Fibroblast of skin of scalp (primary cell): ENCODE results near the gene CENPU.
"Not testable (repeated sequence)": the region's sequence is repeated elsewhere in the genome, so short reads cannot be mapped to it uniquely, and the experiment has no call there.

Experiments used
- DNase-seq: peaks from one replicate; pipeline ENCODE4 v3.0.0-alpha.2; 2013

The CENPU gene

DNA sequence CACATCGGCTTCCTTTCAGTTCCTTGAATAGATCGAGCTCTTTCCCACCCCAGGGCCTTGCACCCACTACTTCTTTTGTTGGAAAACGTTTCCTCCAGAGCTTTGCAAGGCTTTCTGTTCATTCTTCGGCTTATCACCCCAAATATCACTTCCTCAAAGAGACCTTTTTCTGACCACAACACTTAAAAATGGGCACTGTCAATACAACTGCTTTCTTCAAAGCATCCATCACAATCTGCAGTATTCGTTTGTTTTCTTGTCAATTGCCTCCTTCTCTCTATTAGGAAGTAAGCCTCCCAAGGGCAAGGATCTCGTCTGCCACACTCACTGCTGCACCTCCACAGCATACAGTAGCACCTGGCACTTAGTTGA lies 17.7 kb upstream of the CENPU start:
- no peak for DNase-seq

DNA sequence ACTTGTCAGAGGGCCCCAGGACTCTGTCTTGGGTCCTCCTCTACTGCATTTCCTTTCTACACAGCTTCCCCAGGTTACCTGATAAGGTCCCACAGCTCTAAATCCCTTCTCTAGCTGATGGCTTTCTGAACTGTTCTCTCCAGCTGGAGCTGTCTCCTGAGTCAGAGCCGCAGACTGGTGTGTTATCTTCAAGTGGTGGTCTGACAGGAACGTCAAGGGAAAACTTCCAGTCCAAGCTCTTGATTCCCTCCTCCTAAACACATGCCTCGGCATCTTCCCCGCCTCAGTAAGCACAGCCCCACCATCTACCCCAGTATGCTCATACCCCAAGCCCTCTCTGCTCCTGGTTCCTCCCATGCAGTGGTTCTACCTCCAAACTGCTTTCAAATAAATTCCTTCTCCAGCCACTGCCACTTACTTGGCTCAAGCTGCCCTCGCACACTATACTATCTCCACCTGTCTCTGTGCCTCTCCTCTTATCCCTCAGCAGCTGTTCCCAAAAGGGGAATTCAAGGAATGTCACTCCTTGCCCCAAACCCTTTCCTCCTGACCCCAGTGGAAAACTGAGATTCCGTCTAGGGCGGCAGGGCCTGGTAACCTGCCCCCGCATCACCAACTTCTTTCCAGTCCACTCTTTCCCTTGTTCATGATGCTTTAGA lies 17.2 kb upstream of the CENPU start:
- no peak for DNase-seq

DNA sequence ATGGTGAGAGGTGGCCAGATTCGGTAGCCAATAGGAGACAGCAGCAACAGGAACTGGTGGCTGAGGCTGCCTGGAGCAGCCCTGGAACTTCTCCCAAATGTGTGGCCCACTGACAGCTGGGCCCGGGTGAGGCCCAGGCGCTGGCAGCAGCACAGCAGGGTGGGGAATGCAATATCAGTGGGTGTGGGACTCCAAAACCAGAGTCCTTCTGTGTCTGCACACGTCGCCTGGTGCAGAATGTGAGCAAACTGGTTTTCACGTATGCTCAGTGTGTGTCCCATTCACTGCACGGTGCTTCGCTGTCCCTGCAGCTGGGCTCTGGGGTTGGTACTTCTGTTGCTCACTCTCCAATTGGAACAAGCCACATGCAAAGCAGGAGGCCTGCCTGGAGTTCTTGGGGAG lies 14.4 kb upstream of the CENPU start:
- no peak for DNase-seq

DNA sequence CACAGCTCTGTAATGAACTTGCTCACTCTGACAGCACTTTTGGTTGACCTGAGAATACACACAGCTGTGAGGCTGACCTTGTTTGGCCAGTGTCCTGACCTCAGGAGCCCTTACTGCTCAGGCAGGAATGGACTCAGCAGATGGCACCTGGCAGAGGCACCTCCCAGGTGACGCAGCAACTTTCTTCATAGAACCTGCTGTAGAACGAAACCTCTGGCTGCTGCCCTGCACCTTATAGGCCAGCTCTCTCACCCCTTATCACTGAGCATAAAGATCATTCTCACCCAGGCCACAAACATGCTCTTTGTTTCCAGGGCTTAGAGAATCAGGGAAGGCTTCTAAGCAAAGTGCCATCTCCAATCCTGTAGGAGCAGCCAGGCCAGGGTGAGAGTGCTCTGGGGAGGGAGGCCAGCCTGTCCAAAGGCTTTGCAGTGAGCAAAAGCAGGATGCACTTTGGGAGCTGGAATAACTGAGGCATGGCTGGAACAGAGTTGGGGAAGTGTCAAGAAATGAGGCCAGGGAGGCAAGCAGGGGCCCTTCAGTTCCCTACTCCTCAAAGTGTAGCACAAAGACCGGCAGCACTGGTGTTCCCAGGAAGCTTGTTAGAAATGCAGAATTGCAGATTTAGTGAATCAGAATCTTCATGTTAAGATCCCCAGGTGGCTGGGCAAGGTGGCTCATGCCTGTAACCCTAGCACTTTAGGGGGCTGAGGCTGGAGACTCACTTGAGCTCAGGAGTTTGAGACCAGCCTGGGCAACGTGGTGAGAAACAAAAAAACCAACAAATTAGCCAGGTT lies 13.3 kb upstream of the CENPU start:
- DNase-seq, result no peak

DNA sequence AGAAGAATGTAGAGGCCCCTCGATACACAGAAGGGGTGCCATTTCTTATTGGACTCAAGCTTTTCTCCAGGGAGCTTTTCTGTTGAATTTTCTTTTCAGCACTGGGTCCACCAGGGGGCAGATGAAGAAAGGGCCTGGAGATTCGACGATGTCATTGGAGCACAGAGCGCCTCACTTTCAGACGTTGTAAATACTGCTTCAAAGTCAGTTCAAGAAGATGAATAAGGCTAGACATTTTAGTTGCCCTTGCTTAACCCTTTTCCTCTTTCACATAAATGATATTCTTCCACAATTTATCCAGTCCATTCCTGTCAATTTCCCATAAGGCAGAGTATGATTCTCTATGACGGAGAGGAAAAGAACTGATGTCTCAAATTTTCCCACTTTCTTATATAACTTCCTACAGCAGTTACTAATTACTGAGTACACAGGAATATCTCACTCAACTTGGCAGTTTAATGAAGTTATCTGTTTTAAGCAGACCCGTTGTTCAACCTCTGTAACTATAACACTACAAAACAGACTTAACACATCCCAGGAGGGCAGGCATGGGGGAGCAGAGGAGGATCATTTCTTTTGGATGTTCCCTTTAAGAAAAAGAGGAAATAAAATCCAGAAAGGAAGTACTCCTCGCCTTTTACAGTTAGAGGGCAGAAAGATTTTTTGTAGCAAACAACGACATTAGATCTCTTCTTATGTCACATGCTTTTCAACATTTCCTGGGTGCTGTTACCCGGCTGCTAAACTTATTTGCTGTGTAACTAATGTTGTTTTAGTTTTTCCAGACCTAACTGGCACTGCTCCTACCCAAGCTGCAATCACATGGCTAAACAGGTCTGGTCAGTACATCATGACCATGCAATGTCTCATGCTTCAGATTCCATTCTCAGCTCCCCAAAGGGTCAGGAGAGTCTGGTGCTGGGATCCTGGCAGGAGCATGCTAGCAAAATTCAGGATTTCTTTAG lies 12.2 kb upstream of the CENPU start:
- DNase-seq, result peak; percentile 70

DNA sequence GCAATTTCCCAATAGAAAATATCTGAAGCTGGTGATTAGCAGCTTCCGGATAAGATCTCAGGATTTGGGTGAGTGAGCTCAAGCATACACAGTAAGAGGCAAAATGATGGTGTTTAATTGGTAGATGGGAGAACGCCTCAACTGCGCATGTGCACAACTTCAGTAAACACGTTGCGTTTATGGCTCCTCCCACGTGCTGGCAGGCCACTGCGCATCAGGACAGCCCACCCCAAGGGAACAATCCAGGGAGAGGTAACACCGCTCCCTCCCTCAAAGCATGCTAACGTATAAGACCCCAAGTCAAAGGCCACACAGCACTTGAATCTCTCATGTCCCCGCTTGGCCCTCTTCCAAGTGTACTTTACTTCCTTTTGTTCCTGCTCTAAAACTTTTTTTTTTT lies 10.3 kb upstream of the CENPU start:
- DNase-seq, result no peak

DNA sequence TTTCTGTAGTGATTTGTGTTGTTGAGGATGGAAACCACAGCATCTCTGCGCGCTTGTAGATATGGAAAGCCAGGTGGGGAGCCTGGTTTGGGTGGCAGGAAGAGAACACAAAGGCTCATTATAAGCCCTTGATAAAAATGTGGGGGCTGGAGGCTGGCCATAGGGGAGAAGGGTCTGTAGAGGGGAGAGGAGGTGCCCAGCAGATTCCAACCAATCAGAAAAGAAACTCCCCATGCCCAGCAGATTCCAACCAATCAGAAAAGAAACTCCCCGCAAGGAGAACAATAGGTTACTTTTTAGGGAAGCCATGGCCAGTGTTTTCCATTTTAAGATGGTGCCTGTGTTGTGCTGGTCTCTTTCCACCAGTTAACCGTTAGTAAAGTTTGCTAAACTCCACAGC lies 9.8 kb upstream of the CENPU start:
- no peak for DNase-seq

DNA sequence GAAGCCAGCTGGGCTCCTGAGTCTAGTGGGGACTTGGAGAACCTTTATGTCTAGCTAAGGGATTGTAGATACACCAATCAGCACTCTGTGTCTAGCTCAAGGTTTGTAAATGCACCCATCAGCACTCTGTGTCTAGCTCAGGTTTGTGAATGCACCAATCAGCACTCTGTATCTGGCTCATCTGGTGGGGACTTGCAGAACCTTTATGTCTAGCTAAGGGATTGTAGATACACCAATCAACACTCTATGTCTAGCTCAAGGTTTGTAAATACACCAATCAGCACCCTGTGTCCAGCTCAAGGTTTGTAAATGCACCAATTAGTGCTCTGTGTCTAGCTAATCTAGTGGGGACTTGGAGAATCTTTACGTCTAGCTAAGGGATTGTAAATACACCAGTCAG lies 7.8 kb upstream of the CENPU start:
- not testable (repeated sequence) for DNase-seq

DNA sequence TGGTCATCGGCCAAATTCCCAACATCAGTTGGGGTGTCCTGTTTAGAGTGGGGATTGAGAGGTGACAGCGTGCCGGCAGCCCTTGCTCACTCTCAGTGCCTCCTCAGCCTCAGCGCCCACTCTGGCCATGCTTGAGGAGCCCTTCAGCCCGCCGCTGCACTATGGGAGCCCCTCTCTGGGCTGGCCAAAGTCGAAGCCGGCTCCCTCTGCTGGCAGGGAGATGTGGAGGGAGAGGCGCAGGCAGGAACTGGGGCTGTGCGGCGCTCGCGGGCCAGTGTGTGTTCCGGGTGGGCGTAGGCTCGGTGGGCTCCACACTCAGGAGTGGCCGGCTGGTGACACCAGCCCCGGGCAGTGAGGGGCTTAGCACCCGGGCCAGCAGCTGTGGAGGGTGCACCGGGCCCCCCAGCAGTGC lies 7.1 kb upstream of the CENPU start:
- DNase-seq, result no peak

DNA sequence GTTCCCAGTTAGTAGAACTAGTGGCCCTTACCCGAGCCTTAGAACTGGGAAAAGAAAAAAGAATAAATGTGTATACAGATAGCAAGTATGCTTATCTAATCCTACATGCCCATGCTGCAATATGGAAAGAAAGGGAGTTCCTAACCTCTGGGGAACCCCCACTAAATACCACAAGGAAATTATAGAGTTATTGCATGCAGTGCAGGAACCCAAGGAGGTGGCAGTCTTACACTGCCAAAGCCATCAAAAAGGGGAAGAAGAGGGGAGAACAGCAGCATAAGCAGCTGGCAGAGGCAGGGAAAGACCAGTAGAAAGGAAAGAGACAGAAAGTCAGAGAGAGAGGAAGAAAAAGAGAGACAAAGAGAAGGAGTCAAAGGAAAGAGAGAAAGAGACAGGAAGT lies 5.7 kb upstream of the CENPU start:
- not testable (repeated sequence) for DNase-seq

DNA sequence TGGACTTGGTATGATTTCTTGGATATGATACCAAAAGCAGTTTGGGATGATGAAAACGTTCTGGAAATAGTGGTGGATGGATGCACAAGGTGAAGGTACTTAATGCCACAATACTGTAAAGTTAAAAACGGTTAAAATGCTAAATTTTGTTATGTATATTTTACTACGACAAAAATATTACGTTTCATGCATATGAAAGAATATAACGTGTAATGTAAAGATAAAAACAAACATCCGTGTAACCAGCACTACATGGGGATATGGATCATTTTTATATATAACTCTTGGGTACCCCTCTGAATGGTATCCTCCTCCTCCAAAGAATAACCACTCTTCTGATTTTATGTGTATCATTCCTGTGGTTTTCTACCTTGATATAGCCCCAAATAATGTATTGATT lies 862 bp upstream of the CENPU start:
- no peak for DNase-seq

DNA sequence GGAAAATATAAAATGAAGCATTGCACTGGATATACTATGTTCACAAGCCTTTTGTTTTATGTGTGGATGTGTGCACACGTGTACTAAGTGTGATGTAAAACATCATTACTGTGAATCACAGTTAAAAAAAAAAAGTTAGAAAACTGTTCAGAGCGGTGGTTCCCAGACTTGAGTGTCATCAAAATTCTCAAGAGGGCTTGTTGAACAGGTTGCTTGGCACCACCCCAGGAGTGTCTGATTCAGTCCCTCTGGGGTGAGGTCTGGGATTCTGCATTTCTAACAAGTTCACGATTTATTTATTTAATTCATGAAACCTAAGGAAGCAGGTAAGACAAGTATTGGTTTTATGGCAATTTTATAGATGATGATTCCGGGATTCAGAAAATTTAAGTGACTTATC lies 1.8 kb downstream of the CENPU start:
- DNase-seq, result no peak

DNA sequence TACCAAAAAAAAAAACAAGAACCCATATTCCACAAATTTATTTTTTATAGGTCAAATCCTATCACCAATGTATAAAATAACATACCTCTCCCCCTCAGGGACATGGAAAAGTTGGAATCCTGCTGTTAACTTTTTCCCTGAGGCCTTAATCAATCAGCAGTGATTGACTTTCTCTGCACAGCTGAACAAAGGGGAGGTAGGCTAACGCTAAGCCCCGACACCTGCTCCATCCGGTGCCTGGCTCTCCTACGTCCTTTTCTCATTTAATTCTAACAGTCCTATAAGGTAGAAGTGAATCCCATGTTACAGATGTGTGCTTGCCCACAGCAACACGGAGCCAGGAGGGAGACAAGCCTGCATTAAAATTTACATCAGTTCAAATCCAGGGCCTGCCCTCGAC lies 2.8 kb downstream of the CENPU start:
- no peak for DNase-seq

DNA sequence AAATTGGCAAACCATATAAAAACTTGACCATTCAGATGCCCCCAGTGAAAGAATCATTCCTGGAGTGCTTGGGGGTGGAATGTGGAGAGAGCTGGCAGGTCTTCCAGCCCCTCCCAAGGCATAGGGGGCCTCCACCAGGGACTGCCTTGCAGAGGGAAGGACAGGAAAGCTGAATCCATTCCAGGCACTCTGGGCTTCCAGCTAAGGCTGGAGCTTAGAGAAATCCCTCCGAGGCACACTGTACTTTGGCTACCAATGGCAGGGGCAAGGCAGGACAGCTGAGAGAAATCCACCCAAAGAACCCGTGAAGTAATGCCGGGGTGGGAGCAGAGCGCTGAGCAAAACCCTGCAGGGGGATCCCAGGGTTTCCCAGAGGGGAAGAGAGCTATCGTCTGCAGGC lies 4.0 kb downstream of the CENPU start:
- DNase-seq, result no peak

DNA sequence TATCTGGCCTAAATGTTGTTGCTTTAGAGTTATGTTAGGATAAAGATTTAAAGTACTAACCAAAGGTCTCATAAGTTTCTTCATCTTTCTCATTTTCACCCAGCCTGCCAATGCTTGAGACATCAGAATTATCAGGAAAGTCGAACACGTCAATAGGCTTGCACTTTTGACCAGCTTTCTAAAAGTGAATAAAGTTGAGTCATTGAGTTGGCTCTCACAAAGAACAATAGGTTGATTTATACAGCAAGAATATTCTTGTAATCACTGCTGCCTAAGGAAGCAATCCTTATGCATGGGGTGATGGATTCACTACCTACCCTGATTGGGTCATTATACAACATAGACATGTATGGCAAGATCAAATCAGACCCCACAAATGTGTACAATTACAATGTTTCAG lies 5.0 kb downstream of the CENPU start:
- DNase-seq, result no peak

DNA sequence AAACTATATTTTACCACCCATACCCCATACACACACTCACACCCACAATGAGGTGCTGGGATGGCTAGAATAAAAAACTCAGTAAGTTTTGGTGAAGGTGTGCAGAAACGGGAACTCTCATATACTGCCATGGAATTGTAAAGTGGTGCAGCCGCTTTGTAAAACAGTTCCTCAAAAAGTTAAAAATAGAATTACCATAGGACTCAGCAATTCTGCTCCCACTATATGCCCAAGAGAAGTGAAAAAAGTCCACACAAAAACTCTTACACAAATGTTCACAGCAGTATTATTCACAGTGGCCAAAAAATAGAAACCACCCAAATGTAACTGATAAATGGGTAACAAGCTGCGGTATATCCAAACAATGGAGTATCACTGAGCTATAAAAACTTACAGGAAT lies 6.5 kb downstream of the CENPU start:
- DNase-seq, result no peak

DNA sequence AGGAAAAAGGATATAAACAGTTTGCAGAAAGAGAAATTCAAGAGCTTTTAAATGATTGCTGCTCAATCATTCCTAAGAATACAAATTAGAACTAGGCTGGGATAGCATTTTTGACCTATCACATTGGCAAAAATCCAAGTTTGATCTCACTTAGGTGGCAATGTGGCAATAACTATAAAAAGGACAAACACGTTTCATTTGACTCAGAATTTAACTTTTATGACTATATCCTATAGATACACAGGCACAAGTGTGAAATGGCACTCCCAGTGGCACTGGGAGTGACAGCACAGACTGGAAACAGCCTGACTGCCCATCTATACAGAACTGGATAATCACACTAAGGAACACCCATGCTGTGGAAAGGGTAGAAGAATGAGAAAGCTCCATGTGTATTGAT lies 11.1 kb downstream of the CENPU start:
- DNase-seq, result no peak

DNA sequence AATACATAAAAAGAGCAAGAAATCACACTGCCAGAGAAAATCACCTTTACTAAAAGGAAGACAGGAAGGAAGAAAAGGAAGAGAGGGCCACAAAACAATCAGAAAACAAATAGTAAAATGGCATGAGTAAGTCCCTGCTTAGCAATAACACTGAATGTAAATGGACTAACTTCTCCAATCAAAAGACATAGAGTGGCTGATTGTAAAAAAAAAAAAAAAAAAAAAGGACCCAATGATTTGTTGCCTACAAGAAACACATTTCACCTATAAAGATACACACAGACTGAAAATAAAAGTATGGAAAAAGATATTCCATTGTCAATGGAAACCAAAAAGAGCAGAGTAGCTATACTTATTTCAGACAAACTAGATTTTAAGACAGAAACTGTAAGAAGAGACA lies 12.6 kb downstream of the CENPU start:
- no peak for DNase-seq

DNA sequence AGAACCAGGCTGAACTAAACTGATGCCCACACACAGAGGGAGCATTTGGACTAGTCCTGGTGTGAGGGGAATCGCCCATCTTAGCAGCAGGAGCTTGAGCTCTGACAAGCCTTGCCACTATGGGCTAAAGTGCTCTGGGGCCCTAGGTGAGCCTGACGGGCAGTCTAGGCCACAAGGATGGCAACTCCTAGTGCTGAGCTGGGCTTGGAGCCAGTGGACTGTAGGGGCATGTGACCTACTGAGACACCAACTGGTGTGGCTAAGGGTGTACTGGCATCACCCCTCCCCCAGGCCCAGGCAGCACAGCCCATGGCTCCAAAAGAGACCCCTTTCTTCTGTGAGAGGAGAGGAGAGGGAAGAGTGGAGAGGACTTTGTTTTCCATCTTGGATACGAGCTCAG lies 14.5 kb downstream of the CENPU start:
- DNase-seq, result no peak

DNA sequence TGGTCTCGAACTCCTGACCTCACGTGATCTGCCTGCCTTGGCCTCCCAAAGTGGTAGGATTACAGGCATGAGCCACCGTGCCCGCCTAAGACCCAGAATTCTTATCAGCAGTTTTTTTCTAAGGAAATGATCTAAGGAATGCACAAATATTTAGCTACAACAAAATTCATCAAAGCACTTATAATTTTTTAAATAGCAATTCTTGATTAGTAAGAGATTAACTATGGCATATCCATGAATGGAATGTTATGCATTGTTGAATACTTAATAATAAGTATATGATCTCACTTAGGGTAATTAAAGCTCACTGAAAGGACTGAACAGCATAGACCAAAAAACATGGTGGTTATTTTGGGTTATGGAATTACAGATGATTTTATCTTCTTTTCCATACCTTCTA lies 18.4 kb downstream of the CENPU start:
- DNase-seq, result no peak

DNA sequence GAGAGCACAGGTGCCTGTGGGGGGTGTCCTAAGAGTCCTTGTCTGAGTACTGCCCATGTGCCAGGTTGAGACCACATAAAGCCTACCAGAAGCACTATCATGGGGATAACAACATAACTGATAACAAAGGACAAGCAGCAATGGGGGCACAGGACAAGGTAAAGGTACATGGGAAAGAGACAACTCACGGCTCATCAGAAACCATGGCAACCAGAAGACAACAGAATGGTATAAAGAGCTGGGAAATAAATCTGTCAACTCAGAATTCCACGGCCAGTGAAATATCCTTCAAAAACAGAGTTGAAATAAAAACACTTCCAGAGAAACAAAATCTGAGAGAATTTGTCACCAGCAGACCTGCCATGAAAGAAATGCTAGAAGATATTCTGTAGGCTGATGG lies 20.0 kb downstream of the CENPU start:
- DNase-seq, result no peak

DNA sequence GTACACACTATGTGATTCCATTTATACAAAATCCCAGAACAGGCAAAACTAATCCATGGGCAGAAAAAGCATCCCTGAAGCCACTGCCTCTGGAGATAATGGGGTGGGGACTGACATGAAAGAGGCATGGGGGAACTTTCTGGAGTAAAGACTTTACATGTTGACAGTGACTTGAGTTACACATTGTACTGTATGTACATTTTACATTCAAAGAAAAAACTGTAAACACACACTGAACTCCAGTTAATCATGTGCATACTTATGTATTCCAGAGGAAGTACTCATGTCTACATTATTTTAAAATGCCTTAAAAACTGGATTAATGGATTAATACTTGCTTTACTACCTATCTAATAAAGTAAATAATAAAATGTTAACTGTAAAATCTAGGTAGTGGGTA lies 21.6 kb downstream of the CENPU start:
- no peak for DNase-seq

DNA sequence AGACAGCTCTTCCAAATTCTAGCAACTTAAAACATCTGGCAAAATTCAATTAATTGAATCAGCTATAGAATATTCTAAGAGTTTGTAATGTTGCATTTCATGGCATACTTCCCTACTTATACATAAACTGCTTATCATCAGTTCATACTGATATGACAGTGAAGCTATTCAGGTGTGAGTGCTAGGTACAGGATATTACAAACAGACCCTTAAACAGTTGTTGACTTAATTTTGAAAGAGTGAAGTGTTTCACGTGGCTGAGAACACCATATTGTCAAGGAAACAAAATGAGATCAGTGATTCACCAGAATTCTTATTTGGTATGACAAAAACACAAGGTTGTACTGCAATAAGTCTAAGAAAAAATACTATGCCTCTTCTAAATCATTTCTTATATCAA lies 27.4 kb downstream of the CENPU start:
- no peak for DNase-seq

DNA sequence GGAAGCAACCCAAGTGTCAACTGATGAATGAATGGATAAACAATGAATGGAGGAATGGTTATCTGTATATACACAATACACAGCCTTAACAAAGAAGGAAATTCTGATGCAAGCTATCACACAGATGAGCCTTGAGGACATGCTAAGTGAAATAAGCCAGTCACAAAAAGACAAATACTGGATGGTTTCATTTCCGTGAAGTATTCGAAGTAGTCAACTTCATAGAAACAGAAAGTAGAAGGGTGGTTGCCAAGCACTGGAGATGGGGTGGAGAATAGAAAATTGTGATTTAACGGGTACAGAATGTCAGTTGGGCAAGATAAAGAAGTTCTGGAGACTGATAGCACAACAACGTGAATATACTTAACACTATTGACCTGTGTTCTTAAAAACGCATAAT lies 28.2 kb downstream of the CENPU start:
- DNase-seq, result no peak
